Panc1 (cell line): ENCODE results near the gene CUX1. TPM values are rescaled to one million over a fixed set of nuclear protein-coding genes. Genes with fewer than 3 reads are reported as not detected.

Experiments
- ATAC-seq: fragments of 200-7000 bp; cut with Tn5 transposase; 2 replicates; pipeline ENCODE4 v1.9.1; 2020; ENCODE audit warnings: mild to moderate bottlenecking, moderate library complexity
- BruUV-seq: library from RNA; stranded (reverse); fragments of 400-500 nt; replicated peaks from 2 replicates; lab custom pipeline; 2021; lab: Mats Ljungman, UMichigan
- CTCF ChIA-PET: fragments of 300-600 bp; sonication (Branson Sonifier 250); formaldehyde crosslinking; loops from one replicate; lab custom pipeline; 2022; ENCODE audit warnings: antibody characterized with exemption; lab: Charles Lee
- POLR2A ChIA-PET: fragments of 300-600 bp; sonication (Branson Sonifier 250); formaldehyde crosslinking; loops from one replicate; lab custom pipeline; 2022; ENCODE audit warnings: antibody characterized with exemption; lab: Charles Lee
- DNase-seq: peaks from one replicate; pipeline ENCODE4 v3.0.0-alpha.2; 2010; ENCODE audit warnings: low read depth, low spot score
- H3K27ac ChIP-seq: 2 replicates; pipeline ENCODE4 v1.5.1; 2011; ENCODE audit warnings: mild to moderate bottlenecking, low read length, inconsistent platforms
- H3K27me3 ChIP-seq: fragments of 200-500 bp; sonication (Bioruptor generic); 2 replicates; pipeline ENCODE4 v1.6.0; 2014; ENCODE audit warnings: low read length, inconsistent platforms; ENCODE audit not compliant: control insufficient read depth, insufficient read depth
- H3K36me3 ChIP-seq: fragments of 200-500 bp; sonication (Bioruptor generic); 2 replicates; pipeline ENCODE4 v1.5.1; 2014; ENCODE audit warnings: inconsistent platforms, mild to moderate bottlenecking, low read length, moderate library complexity; ENCODE audit not compliant: control insufficient read depth, insufficient read depth
- H3K4me1 ChIP-seq: 2 replicates; pipeline ENCODE4 v1.5.1; 2011; ENCODE audit warnings: inconsistent platforms, mild to moderate bottlenecking, low read length, moderate library complexity; ENCODE audit not compliant: control insufficient read depth, insufficient read depth
- H3K4me3 ChIP-seq, 2 experiments: 2 replicates each; pipeline ENCODE4 v1.5.1; 2011 to 2012; ENCODE audit warnings: low read depth in 2 of 2, low read length in 2 of 2, mild to moderate bottlenecking in 2 of 2, inconsistent platforms in 1 of 2, moderate library complexity in 1 of 2
- H3K9me3 ChIP-seq: fragments of 200-500 bp; sonication (Bioruptor generic); 2 replicates; pipeline ENCODE4 v1.5.1; 2014; ENCODE audit warnings: low read depth, mild to moderate bottlenecking, inconsistent platforms, low read length, moderate library complexity; ENCODE audit not compliant: control insufficient read depth, insufficient read depth
- POLR2AphosphoS5 ChIP-seq: IDR thresholded peaks from 2 replicates; pipeline ENCODE4 v1.6.1; 2012; ENCODE audit warnings: mild to moderate bottlenecking, low read depth, low read length, moderate library complexity
- REST ChIP-seq, 2 experiments: IDR thresholded peaks; 2 replicates each; pipeline ENCODE4 v1.6.1; 2011 to 2012; ENCODE audit warnings: low read depth in 2 of 2, control low read depth in 1 of 2, low read length in 1 of 2, mild to moderate bottlenecking in 1 of 2, moderate library complexity in 1 of 2; ENCODE audit not compliant: insufficient read depth in 1 of 2
- SIN3A ChIP-seq: IDR thresholded peaks from 2 replicates; pipeline ENCODE4 v1.6.1; 2012; ENCODE audit warnings: low read depth, mild to moderate bottlenecking, low read length, moderate library complexity, borderline replicate concordance; ENCODE audit not compliant: insufficient read depth
- TCF7L2 ChIP-seq: IDR thresholded peaks from 2 replicates; pipeline ENCODE4 v1.6.1; 2011; ENCODE audit warnings: mild to moderate bottlenecking, low read depth, low read length, inconsistent platforms
- in situ Hi-C: cut with HindIII; loops from 2 replicates; pipeline ENCODE4 v1.10.0; 2016; ENCODE audit warnings: low sequenced_read_pairs, low pct_unique_long_range_greater_than_20kb
- intact Hi-C: fragments of 100-400 bp; cut with micrococcal nuclease; formaldehyde crosslinking; loops from one replicate; pipeline ENCODE4 v1.10.0; 2022; ENCODE audit not compliant: unreplicated experiment
- total RNA-seq: library from RNA; stranded (reverse); gene quantifications from one replicate; pipeline ENCODE4 v1.2.1, GENCODE V29; 2021; ENCODE audit not compliant: unreplicated experiment
- TF ChIP-seq, protein P1 (sequence below): fragments of 450-650 bp; IDR thresholded peaks from 2 replicates; pipeline ENCODE4 v1.5.1; 2017; ENCODE audit warnings: mild to moderate bottlenecking

The CUX1 gene
- total RNA-seq, 1 experiment from 2014 or later, result 50.9 TPM

DNA sequence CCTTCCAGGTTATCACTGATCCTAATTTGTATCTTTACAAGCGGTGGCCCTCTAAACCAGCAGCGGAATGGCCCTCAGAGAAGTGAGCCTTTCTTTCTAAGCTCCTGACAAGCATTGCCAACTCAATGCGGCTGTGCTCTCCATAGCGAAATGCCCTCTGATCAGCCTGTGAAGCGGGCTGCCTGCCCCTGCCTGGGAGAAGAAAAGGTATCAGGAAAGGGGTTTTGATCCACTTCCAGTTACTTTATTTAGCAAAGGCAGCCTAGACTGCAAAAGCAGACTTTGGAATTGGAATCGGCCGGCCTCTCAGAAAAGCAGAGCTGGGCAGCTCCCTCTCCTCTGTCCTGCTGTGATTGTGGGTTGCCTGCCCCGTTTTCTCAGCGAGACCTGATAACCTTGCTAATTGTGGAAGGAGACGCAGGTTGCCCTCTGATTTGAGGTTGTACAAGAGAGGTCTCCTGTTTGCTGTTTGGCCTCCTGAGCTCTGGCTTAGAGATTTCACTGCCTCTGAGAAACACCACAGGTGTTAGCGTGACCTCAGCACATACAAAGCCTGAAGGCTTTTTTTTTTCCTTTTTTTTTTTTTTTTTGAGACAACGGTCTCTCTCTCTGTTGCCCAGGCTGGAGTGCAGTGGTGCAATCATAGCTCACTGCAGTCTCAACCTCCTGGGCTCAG lies 415.3 kb downstream of the CUX1 start:
- H3K4me1 ChIP-seq, result no peaks in the 10 kb centered on the region
- H3K36me3 ChIP-seq, result no peaks in the 10 kb centered on the region
- ATAC-seq, result no peak
- H3K27ac ChIP-seq, result no peak overlapping the region
- in situ Hi-C loops, result no loop called here
- CTCF ChIA-PET, result interaction anchor here (0.5 to 0.6 kb wide), 2 partner anchors 15 to 411 kb away, joined by 4 to 8 read pairs; no protein-coding TSS in a partner anchor
- H3K27me3 ChIP-seq, result no peaks in the 10 kb centered on the region
- no peak overlapping the region for H3K4me3 ChIP-seq
- TF ChIP-seq REST (IDR thresholded peaks at IDR 0.05; ENCODE audit: insufficient read depth in 1 of 2, low read depth in 2 of 2, low read length in 1 of 2) (no peak), SIN3A (no peak), POLR2AphosphoS5 (no peak), TCF7L2 (no peak)
- TF ChIP-seq, protein P1, sequence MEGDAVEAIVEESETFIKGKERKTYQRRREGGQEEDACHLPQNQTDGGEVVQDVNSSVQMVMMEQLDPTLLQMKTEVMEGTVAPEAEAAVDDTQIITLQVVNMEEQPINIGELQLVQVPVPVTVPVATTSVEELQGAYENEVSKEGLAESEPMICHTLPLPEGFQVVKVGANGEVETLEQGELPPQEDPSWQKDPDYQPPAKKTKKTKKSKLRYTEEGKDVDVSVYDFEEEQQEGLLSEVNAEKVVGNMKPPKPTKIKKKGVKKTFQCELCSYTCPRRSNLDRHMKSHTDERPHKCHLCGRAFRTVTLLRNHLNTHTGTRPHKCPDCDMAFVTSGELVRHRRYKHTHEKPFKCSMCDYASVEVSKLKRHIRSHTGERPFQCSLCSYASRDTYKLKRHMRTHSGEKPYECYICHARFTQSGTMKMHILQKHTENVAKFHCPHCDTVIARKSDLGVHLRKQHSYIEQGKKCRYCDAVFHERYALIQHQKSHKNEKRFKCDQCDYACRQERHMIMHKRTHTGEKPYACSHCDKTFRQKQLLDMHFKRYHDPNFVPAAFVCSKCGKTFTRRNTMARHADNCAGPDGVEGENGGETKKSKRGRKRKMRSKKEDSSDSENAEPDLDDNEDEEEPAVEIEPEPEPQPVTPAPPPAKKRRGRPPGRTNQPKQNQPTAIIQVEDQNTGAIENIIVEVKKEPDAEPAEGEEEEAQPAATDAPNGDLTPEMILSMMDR, result no peak
- no peak for DNase-seq
- no TSS peak for BruUV-seq
- H3K9me3 ChIP-seq, result no peaks in the 10 kb centered on the region
- intact Hi-C loops, result loop anchor here (10.0 kb wide), 1 partner anchor 418 kb away; the partner anchor contains the start of gene CUX1
- POLR2A ChIA-PET, result no interaction called here

DNA sequence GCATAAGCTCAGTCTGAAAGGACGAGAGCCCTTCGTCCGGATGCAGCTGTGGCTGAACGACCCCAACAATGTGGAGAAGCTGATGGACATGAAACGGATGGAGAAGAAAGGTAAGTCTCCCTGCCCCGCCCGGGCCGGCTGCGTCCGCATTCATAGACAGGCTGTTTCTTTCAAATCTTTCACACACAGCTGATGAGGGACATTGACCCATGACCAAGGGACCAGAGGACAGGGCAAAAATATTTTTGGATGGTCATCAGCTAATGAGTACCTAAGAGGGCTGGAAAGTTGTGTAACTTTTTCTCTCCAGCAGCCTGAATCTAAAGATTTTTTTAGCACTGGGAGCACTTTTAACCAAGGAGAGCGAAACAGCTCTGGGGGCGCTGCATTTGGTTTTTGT lies 416.7 kb downstream of the CUX1 start:
- no TSS peak for BruUV-seq
- H3K27me3 ChIP-seq, result no peaks in the 10 kb centered on the region
- no peak overlapping the region for H3K4me3 ChIP-seq
- TF ChIP-seq SIN3A, result no peak
- TF ChIP-seq, protein P1, result no peak
- H3K36me3 ChIP-seq, result no peaks in the 10 kb centered on the region
- ATAC-seq, result no peak
- no peaks in the 10 kb centered on the region for H3K9me3 ChIP-seq
- no peak for DNase-seq
- no peak overlapping the region for H3K27ac ChIP-seq
- in situ Hi-C loops, result no loop called here
- ChIA-PET CTCF (interaction anchor here (0.8 kb wide), 1 partner anchor 639 kb away, joined by 3 read pairs; no protein-coding TSS in a partner anchor), POLR2A (no interaction called here)
- no peaks in the 10 kb centered on the region for H3K4me1 ChIP-seq
- intact Hi-C loops, result loop anchor here (10.0 kb wide), 1 partner anchor 419 kb away; the partner anchor contains the start of gene CUX1
